Tibial nerve (tissue), 4 donors: ENCODE results near the gene AFF3. TPM values are rescaled to one million over a fixed set of nuclear protein-coding genes. Genes with fewer than 3 reads are reported as not detected.

Source experiments
- DNase-seq, 2 donors: peaks; one replicate each; pipeline ENCODE4 v3.0.0-alpha.2; 2019; ENCODE audit warnings: low spot score in 2 of 2
- H3K27ac ChIP-seq, 4 donors: fragments of 200-600 bp; sonication (generic) in 3 of 4; one replicate each; pipeline ENCODE4 v1.5.1; 2017 to 2019; ENCODE audit warnings: mild to moderate bottlenecking in 1 of 4
- H3K27me3 ChIP-seq, 2 donors: fragments of 200-600 bp; sonication (generic) in 1 of 2; one replicate each; pipeline versions ENCODE4 v1.5.1 to v1.6.0; 2017 to 2019
- H3K36me3 ChIP-seq, 3 donors: fragments of 200-600 bp; sonication (generic); one replicate each; pipeline ENCODE4 v1.5.1; 2018 to 2019
- H3K4me1 ChIP-seq, 4 donors: fragments of 200-600 bp; sonication (generic) in 3 of 4; one replicate each; pipeline ENCODE4 v1.5.1; 2017 to 2019
- H3K4me3 ChIP-seq, 4 donors: fragments of 200-600 bp; sonication (generic) in 3 of 4; one replicate each; pipeline ENCODE4 v1.5.1; 2017 to 2019; ENCODE audit warnings: mild to moderate bottlenecking in 1 of 4, moderate library complexity in 1 of 4
- H3K9me3 ChIP-seq, 4 donors: fragments of 200-600 bp; sonication (generic) in 3 of 4; one replicate each; pipeline ENCODE4 v1.5.1; 2017 to 2019
- CTCF ChIP-seq, 5 experiments: fragments of 200-600 bp in 3 of 5; fragments of 450-650 bp in 2 of 5; sonication (generic) in 3 of 5; IDR thresholded peaks; one replicate each; pipeline ENCODE4 v1.5.1; 2016 to 2019; ENCODE audit warnings: antibody characterized with exemption in 5 of 5, mild to moderate bottlenecking in 3 of 5, moderate library complexity in 2 of 5
- EP300 ChIP-seq, 2 donors: sonication (generic); formaldehyde crosslinking; IDR thresholded peaks; one replicate each; pipeline ENCODE4 v1.6.1; 2017; ENCODE audit warnings: antibody characterized with exemption in 2 of 2, mild to moderate bottlenecking in 1 of 2
- POLR2A ChIP-seq, 2 donors: fragments of 450-650 bp; IDR thresholded peaks; one replicate each; pipeline ENCODE4 v1.6.1; 2017; ENCODE audit warnings: antibody characterized with exemption in 2 of 2, mild to moderate bottlenecking in 2 of 2, moderate library complexity in 2 of 2
- WGBS, 2 donors: methylation state at CpG; one replicate each; pipeline ENCODE4 v1.1.5; 2018; 5-methylcytosine and 5-hydroxymethylcytosine counted together
- total RNA-seq, 4 donors: library from RNA; depleted of rRNA; stranded (reverse); fragments of >200 nt; gene quantifications; one replicate each; pipeline ENCODE4 v1.1.0, GENCODE V29; 2016

Gene AFF3
- total RNA-seq, 4 donors from 2014 or later: 7.2 to 36.0 (median 21.4) TPM

GRCh38 chr2:99644419-99644787, 498.0 kb downstream of the AFF3 start:
- peaks cover 0 to 29% (median 0%) of the 10 kb centered on the region in 4 donors for H3K4me1 ChIP-seq
- no peak overlapping the region for H3K4me3 ChIP-seq
- no peaks in the 10 kb centered on the region for H3K27me3 ChIP-seq
- no peak for DNase-seq
- no peaks in the 10 kb centered on the region for H3K9me3 ChIP-seq
- no peaks in the 10 kb centered on the region for H3K36me3 ChIP-seq
- WGBS, 2 donors: 35 to 46% methylated on average over 5 of the region's 5 CpGs
- H3K27ac ChIP-seq: no peak overlapping the region
- TF ChIP-seq EP300 (IDR thresholded peaks at IDR 0.05) (no peak), POLR2A (IDR thresholded peaks at IDR 0.05) (no peak), CTCF (IDR thresholded peaks at IDR 0.05) (no peak)

- no peak overlapping the region for H3K4me3 ChIP-seq
- no peaks in the 10 kb centered on the region for H3K27me3 ChIP-seq
- 69 to 71% methylated on average over 9 of the region's 9 CpGs for WGBS, 2 donors
- no peak overlapping the region for H3K27ac ChIP-seq
- H3K4me1 ChIP-seq: peaks cover 0 to 25% (median 0%) of the 10 kb centered on the region in 4 donors
- H3K36me3 ChIP-seq: no peaks in the 10 kb centered on the region
- DNase-seq: no peak
- H3K9me3 ChIP-seq: no peaks in the 10 kb centered on the region
- no peak for TF ChIP-seq POLR2A (IDR thresholded peaks at IDR 0.05)
- TF ChIP-seq CTCF (IDR thresholded peaks at IDR 0.05): no peak
These were observed 498.5 kb downstream of the AFF3 start for GRCh38 chr2:99643787-99644418.

- Histone ChIP-seq H3K9me3 (no peaks in the 10 kb centered on the region), H3K36me3 (no peaks in the 10 kb centered on the region), H3K4me3 (no peak overlapping the region), H3K4me1 (peaks cover 0 to 25% (median under 1%) of the 10 kb centered on the region in 4 donors), H3K27me3 (no peaks in the 10 kb centered on the region), H3K27ac (no peak overlapping the region)
- no peak for TF ChIP-seq CTCF (IDR thresholded peaks at IDR 0.05)
- no peak for TF ChIP-seq POLR2A (IDR thresholded peaks at IDR 0.05)
- TF ChIP-seq EP300 (IDR thresholded peaks at IDR 0.05): no peak
- 87 to 90% methylated on average over 4 of the region's 4 CpGs for WGBS, 2 donors
- no peak for DNase-seq
These were observed 500.4 kb downstream of the AFF3 start for GRCh38 chr2:99641999-99642398.

DNA sequence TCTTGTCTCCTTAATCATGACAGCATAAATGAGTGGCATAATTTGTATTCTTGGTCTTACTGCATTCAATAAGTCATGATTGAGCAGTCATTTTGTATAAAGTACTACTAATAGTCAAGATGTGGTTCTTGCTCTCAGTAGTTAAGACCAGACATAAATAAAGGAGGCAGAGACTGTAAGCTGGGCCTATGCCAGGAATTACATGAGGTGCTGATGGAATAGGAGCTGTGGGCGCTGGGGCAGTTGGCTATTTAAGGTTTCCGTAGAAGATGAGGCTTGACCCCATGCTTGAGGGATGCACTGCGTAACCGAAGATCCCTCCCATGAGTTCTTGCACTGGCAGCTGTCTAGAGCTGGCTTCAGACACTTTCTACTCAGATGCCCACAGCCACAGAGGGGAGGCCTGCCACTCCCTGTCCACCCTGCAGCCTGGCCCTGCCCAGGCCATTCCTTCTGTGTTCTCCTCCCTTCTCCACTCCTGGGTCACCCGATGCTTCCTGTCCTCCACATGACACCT, 501.7 kb downstream of the AFF3 start:
- Histone ChIP-seq H3K4me3 (no peak overlapping the region), H3K27ac (no peak overlapping the region), H3K27me3 (no peaks in the 10 kb centered on the region), H3K9me3 (no peaks in the 10 kb centered on the region), H3K4me1 (peaks cover 0 to 38% (median 4%) of the 10 kb centered on the region in 4 donors), H3K36me3 (no peaks in the 10 kb centered on the region)
- no peak for TF ChIP-seq EP300 (IDR thresholded peaks at IDR 0.05)
- TF ChIP-seq CTCF (IDR thresholded peaks at IDR 0.05): no peak
- WGBS, 2 donors: 86 to 88% methylated on average over 5 of the region's 5 CpGs
- no peak for DNase-seq

DNA sequence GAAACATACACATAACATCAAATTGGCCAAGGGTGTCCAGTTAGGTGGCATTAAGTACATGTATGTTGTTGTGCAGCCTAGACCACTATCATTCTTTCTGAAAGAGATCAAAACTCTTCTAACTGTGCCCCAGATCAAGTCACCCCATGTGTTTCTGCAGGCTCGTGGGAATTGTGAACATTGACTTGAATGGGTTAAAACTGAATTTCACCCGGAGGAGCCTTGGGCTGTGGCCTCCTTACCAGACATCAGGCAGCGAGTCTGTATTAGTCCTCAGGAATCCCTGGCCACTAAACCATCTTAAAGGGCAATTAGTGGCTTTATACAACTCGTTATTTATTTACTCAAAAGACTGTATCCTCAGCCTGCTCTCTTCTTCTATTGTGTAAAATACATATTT, 503.6 kb downstream of the AFF3 start:
- H3K36me3 ChIP-seq: no peaks in the 10 kb centered on the region
- peaks cover 0 to 30% (median 4%) of the 10 kb centered on the region in 4 donors for H3K4me1 ChIP-seq
- no peak overlapping the region for H3K27ac ChIP-seq
- 53 to 61% methylated on average over 4 of the region's 4 CpGs for WGBS, 2 donors
- TF ChIP-seq EP300 (IDR thresholded peaks at IDR 0.05): no peak
- no peak for TF ChIP-seq POLR2A (IDR thresholded peaks at IDR 0.05)
- TF ChIP-seq CTCF (IDR thresholded peaks at IDR 0.05): no peak
- no peak overlapping the region for H3K4me3 ChIP-seq
- DNase-seq: no peak
- H3K27me3 ChIP-seq: no peaks in the 10 kb centered on the region
- no peaks in the 10 kb centered on the region for H3K9me3 ChIP-seq
